ENCODE data around the gene B9D1.
A peak's percentile ranks its signal among the peaks of the same experiment; 100 is the strongest.

B9D1 gene

GRCh38 chr17:19402171-19402570, 39.6 kb upstream of the B9D1 start:
- Mint-ChIP-seq H3K9me3 (no peaks in the 10 kb centered on the region), H3K27me3 (ENCODE audit: low read depth) (no peaks in the 10 kb centered on the region), H3K36me3 (ENCODE audit: low read depth) (no peaks in the 10 kb centered on the region)

GRCh38 chr17:19401321-19402010, 38.9 kb upstream of the B9D1 start:
- peak overlapping the region; percentile 89 to 92 (median 92) for H3K27ac Mint-ChIP-seq
- no peaks in the 10 kb centered on the region for H3K27me3 Mint-ChIP-seq (ENCODE audit: low read depth)
- TF ChIP-seq CTCF (IDR thresholded peaks at IDR 0.05; ENCODE audit: unreplicated experiment in 3 of 3): no peak
- peaks cover 28% of the 10 kb centered on the region for H3K4me1 Mint-ChIP-seq
- no peaks in the 10 kb centered on the region for H3K36me3 Mint-ChIP-seq (ENCODE audit: low read depth)
- no peaks in the 10 kb centered on the region for H3K9me3 Mint-ChIP-seq
- H3K4me3 Mint-ChIP-seq: no peak overlapping the region

More at GRCh38 chr17:19402171-19402570, 39.6 kb upstream of the B9D1 start:
- Mint-ChIP-seq H3K4me3 (no peak overlapping the region), H3K27ac (peak overlapping the region; percentile 89 to 92 (median 92)), H3K4me1 (peaks cover 28% of the 10 kb centered on the region)
- no peak for TF ChIP-seq CTCF (IDR thresholded peaks at IDR 0.05; ENCODE audit: unreplicated experiment in 3 of 3)

GRCh38 chr17:19399750-19400450, 37.4 kb upstream of the B9D1 start:
- H3K4me1 Mint-ChIP-seq: peaks cover 28% of the 10 kb centered on the region
- no peak for TF ChIP-seq CTCF (IDR thresholded peaks at IDR 0.05; ENCODE audit: unreplicated experiment in 3 of 3)
- H3K9me3 Mint-ChIP-seq: no peaks in the 10 kb centered on the region
- no peaks in the 10 kb centered on the region for H3K27me3 Mint-ChIP-seq (ENCODE audit: low read depth)
- H3K27ac Mint-ChIP-seq: peak overlapping the region in 1 of 3 experiments; percentile 39
- no peak overlapping the region for H3K4me3 Mint-ChIP-seq
- no peaks in the 10 kb centered on the region for H3K36me3 Mint-ChIP-seq (ENCODE audit: low read depth)

- no peaks in the 10 kb centered on the region for H3K9me3 Mint-ChIP-seq
- no peaks in the 10 kb centered on the region for H3K27me3 Mint-ChIP-seq (ENCODE audit: low read depth)
- H3K4me3 Mint-ChIP-seq: peak overlapping the region in 2 of 3 experiments; percentile 2 to 14
- no peaks in the 10 kb centered on the region for H3K36me3 Mint-ChIP-seq (ENCODE audit: low read depth)
- H3K27ac Mint-ChIP-seq: peak overlapping the region; percentile 80 to 91 (median 88)
- H3K4me1 Mint-ChIP-seq: peaks cover 30% of the 10 kb centered on the region
- TF ChIP-seq CTCF (IDR thresholded peaks at IDR 0.05; ENCODE audit: unreplicated experiment in 3 of 3): no peak
Observed at GRCh38 chr17:19398301-19399181, 36.0 kb upstream of the B9D1 start.

- Mint-ChIP-seq H3K36me3 (ENCODE audit: low read depth) (no peaks in the 10 kb centered on the region), H3K4me1 (peaks cover 33% of the 10 kb centered on the region), H3K27me3 (ENCODE audit: low read depth) (no peaks in the 10 kb centered on the region), H3K4me3 (no peak overlapping the region), H3K9me3 (no peaks in the 10 kb centered on the region), H3K27ac (peak overlapping the region; percentile 80 to 88 (median 85))
- no peak for TF ChIP-seq CTCF (IDR thresholded peaks at IDR 0.05; ENCODE audit: unreplicated experiment in 3 of 3)
Observed at GRCh38 chr17:19397556-19398041, 35.1 kb upstream of the B9D1 start.

All from nephron (organoid).